Skeletal muscle tissue (tissue), 4 donors: Measurements from ENCODE around the gene NKAIN4. TPM values are rescaled to one million over a fixed set of nuclear protein-coding genes. Genes with fewer than 3 reads are reported as not detected.
"Not testable (repeated sequence)": the region's sequence is repeated elsewhere in the genome, so short reads cannot be mapped to it uniquely, and the experiment has no call there.

Source experiments
- H3K27ac ChIP-seq: one replicate; pipeline ENCODE4 v1.7.0; 2013; ENCODE audit warnings: mild to moderate bottlenecking, low read depth, low read length, inconsistent platforms
- H3K27me3 ChIP-seq, 3 donors: one replicate each; pipeline ENCODE4 v1.7.0; 2013; ENCODE audit warnings: low read length in 3 of 3; ENCODE audit not compliant: control insufficient read depth in 3 of 3, insufficient read depth in 3 of 3
- H3K36me3 ChIP-seq, 3 donors: one replicate each; pipeline ENCODE4 v1.7.0; 2013; ENCODE audit warnings: low read length in 3 of 3; ENCODE audit not compliant: control insufficient read depth in 3 of 3, insufficient read depth in 3 of 3
- H3K4me1 ChIP-seq, 3 donors: one replicate each; pipeline ENCODE4 v1.7.0; 2013; ENCODE audit warnings: low read length in 3 of 3, mild to moderate bottlenecking in 3 of 3; ENCODE audit not compliant: control insufficient read depth in 3 of 3, insufficient read depth in 3 of 3
- H3K4me3 ChIP-seq, 3 donors: one replicate each; pipeline ENCODE4 v1.7.0; 2013; ENCODE audit warnings: low read length in 3 of 3
- H3K9ac ChIP-seq, 3 donors: one replicate each; pipeline ENCODE4 v1.7.0; 2013; ENCODE audit warnings: low read length in 3 of 3, mild to moderate bottlenecking in 3 of 3, moderate library complexity in 2 of 3, low read depth in 1 of 3
- H3K9me3 ChIP-seq, 3 donors: one replicate each; pipeline ENCODE4 v1.7.0; 2013; ENCODE audit warnings: low read length in 3 of 3; ENCODE audit not compliant: control insufficient read depth in 3 of 3
- total RNA-seq: library from RNA; depleted of rRNA; stranded (reverse); fragments of >200 nt; gene quantifications from one replicate; pipeline ENCODE4 v1.2.3, GENCODE V29; 2014
- donor health status: Osteomylitis.

NKAIN4 gene
- total RNA-seq, 1 donor from 2014 or later, result 13.6 TPM

DNA sequence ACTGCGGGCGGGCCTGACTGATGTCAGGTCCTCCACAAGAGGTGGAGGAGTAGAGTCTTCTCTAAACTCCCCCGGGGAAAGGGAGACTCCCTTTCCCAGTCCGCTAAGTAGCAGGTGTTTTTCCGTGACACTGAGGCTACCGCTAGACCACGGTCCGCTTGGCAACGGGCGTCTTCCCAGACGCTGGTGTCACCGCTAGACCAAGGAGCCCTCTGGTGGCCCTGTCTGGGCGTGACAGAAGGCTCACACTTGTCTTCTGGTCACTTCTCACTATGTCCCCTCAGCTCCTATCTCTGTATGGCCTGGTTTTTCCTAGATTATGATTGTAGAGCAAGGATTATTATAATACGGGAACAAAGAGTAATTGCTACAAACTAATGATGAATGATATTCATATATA is 2.9 kb downstream of the NKAIN4 start:
- H3K9me3 ChIP-seq, H3K36me3 ChIP-seq, H3K4me1 ChIP-seq, H3K4me3 ChIP-seq, H3K9ac ChIP-seq, H3K27ac ChIP-seq: not testable (repeated sequence)
- H3K27me3 ChIP-seq, result peaks cover 55 to 80% (median 78%) of the 10 kb centered on the region in 3 donors

DNA sequence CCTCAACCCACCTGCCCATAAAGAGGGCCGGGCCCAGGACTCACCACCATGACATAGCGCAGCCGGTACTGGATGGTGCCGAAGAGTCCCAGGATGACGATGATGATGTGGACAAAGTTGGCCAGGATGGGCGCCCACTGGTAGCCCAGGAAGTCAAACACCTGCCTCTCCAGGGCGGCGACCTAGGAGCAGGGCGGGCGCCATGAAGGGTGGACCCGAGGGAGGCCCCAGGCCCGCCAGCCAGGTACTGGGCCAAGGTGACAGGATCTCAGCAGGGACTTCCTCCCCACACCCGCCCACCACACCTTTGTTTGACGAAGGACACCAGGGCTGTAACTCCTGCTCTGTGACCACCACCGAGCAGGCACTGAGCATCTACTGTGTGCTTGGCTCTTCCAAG is 4.4 kb downstream of the NKAIN4 start:
- H3K9me3 ChIP-seq, result no peaks in the 10 kb centered on the region
- no peak overlapping the region for H3K27ac ChIP-seq
- H3K4me3 ChIP-seq, result no peak overlapping the region
- peaks cover 0 to 9% (median 4%) of the 10 kb centered on the region in 3 donors for H3K4me1 ChIP-seq
- H3K36me3 ChIP-seq, result no peaks in the 10 kb centered on the region
- H3K27me3 ChIP-seq, result peaks cover 41 to 77% (median 66%) of the 10 kb centered on the region in 3 donors
- H3K9ac ChIP-seq, result no peak overlapping the region

DNA sequence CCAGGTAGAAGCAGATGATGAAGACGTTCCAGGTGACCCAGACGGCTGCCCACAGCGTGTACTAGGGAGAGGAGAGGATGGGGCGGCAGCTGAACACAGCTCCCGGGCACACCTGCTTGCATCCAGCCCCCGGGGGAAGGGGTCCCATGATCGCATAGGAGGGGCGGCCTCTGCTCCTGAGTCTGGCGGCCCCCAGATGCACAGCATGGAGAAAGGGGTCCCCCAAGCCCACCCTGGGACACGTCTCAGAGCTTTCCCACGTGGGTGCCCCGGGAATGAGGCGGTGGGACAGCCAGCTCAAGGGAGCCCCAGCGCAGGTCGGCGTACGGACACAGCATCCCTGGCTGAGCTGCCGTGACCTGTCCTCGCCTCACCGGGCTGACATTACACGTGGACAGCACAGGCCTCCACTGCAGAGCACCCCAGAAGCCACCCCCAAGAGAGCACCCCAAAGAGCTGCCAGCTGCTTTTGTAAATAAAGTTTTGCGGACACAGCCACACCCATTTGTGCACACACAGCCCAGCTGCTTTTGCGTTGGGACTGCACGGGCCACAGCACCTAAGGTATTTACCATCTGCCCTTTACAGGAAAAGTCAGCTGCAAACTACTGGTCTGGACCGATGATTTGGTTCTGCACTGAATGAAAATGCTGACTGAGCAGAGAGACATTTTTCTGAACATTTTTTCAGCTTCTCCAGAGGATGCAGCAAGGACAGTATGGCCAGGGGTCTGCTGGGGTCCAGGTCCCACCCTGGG is 5.2 kb downstream of the NKAIN4 start:
- H3K36me3 ChIP-seq, result no peaks in the 10 kb centered on the region
- H3K4me3 ChIP-seq, result no peak overlapping the region
- peaks cover 0 to 9% (median 4%) of the 10 kb centered on the region in 3 donors for H3K4me1 ChIP-seq
- H3K9ac ChIP-seq, result no peak overlapping the region
- H3K27ac ChIP-seq, result no peak overlapping the region
- H3K27me3 ChIP-seq, result peaks cover 38 to 74% (median 69%) of the 10 kb centered on the region in 3 donors
- H3K9me3 ChIP-seq, result no peaks in the 10 kb centered on the region

DNA sequence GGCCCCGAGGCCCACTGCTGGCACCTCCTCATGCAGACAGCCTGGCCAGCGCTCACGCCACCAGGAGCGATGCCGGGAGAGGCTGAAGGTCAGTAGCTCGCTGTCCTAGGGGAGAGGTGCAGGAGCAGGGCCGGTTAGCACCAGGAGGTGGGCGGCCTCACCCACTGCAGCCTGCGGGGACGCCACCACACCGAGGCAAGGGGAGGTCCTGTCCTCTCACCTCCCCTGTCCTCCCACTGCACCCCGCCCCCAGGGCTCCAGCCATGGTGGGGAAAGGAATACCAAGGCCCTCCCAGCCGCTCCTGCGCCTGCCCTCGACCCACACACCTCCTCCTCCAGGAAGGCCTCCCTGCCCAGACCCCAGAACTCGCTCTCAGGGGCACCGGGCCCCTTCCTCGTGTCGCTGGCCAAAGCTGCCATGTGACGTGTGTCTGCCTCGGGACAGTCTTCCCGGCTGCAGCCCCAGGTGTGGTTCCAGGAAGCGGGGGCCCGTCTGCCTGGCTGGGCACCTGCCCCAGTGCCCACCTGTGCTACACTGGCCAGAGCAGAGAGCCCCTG is 6.5 kb downstream of the NKAIN4 start:
- no peaks in the 10 kb centered on the region for H3K36me3 ChIP-seq
- peaks cover 0 to 9% (median 0%) of the 10 kb centered on the region in 3 donors for H3K4me1 ChIP-seq
- no peaks in the 10 kb centered on the region for H3K9me3 ChIP-seq
- H3K4me3 ChIP-seq, result no peak overlapping the region
- H3K9ac ChIP-seq, result no peak overlapping the region
- no peak overlapping the region for H3K27ac ChIP-seq
- peaks cover 32 to 73% (median 64%) of the 10 kb centered on the region in 3 donors for H3K27me3 ChIP-seq

DNA sequence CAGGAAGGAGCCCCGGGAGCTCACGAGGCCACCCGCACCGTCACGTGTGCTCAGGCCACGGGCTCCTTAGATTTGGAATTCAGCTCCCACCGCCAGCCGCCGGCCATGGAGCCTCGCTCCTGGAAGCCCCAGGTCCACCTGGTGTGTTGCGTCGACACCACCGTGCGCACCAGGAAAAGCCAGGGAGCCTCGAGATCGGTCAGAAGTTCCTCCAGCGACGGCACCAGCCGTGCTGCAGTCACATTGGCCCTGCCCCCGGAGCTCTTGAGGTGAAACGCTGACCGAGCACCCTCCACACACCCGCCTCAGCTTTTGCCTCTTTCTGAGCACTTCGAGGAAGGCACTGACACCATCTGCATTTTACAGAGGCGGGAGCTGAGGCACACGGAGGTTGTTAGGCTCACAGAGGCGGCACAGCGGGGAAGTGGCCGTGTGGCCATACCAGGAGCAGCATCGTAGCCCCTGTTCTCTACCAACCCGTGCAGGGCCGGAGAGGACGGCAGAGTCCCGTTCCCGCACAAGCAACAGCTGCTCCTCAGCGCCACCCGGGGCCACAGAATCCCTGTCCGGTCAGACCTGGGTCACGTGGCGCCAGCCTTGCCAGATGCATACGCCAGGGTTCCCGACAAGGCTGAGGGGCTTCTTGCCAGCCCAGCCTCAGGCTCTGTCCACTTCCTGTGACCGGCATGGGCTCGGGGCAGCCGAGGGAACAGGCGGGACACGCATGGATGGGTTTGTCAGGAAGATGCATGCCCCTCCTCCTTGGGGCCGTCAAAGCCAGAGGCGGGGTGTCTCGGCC is 7.6 kb downstream of the NKAIN4 start:
- Histone ChIP-seq H3K27ac (no peak overlapping the region), H3K27me3 (peaks cover 24 to 64% (median 60%) of the 10 kb centered on the region in 3 donors), H3K9ac (no peak overlapping the region), H3K4me1 (peaks cover 0 to 9% (median 0%) of the 10 kb centered on the region in 3 donors), H3K4me3 (no peak overlapping the region), H3K36me3 (no peaks in the 10 kb centered on the region), H3K9me3 (no peaks in the 10 kb centered on the region)

DNA sequence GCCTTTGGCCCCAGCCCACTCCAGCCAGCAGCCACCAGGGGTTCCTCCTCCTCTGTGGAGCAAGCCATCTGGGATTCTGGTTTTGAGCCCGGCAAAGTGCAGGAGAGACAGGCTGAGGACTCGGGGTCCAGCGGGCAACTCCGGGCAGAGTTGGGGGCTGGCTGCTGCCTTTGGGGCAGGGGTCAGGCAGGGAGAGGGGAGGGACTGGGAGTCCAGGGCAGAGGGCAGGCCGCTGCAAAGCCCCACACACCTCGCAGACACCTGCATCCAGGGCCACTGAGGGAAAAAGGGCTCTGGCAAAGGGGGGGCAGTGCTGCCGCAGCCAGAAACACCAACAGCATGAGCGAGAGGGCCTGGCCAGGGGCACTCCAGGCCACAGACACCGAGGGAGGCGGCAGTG is 9.8 kb downstream of the NKAIN4 start:
- no peaks in the 10 kb centered on the region for H3K36me3 ChIP-seq
- peaks cover 14 to 61% (median 50%) of the 10 kb centered on the region in 3 donors for H3K27me3 ChIP-seq
- H3K9ac ChIP-seq, result no peak overlapping the region
- peaks cover 0 to 9% (median 0%) of the 10 kb centered on the region in 3 donors for H3K4me1 ChIP-seq
- no peak overlapping the region for H3K4me3 ChIP-seq
- H3K27ac ChIP-seq, result no peak overlapping the region
- H3K9me3 ChIP-seq, result no peaks in the 10 kb centered on the region

DNA sequence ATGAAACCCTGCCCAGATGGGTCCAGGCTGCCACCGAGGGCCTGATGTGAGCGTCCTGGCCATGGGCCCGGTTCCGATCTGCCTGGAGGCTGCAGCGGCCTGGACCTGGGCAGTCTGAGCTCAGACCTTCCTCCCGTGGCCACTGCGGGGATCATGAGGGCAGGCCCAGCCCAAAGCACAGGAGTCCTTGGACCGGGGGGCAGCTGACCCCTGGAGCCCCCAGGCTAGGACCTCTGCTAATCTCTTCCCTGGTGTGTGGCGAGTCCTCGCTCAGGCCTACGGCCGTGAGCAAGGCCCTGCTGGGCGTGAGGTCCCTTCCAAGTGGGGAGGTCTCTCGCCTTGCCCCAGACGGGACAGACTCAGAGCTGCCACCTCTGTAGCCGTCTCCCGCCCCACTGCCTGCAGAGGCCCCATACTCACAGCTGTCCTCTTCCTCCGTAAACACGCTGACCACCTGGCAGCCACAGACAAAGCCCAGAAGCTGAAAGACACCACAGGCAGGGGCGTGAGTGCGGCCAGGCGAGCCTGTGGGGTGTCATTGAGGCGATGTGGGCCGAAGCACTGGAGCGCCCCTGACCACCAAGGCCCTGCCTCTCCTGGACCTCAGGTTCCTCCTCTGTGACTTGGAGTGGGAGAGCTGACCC is 10.5 kb downstream of the NKAIN4 start:
- Histone ChIP-seq H3K9ac (no peak overlapping the region), H3K9me3 (no peaks in the 10 kb centered on the region), H3K4me1 (peaks cover 0 to 9% (median 0%) of the 10 kb centered on the region in 3 donors), H3K27ac (no peak overlapping the region), H3K4me3 (no peak overlapping the region), H3K36me3 (no peaks in the 10 kb centered on the region), H3K27me3 (peaks cover 9 to 56% (median 43%) of the 10 kb centered on the region in 3 donors)

DNA sequence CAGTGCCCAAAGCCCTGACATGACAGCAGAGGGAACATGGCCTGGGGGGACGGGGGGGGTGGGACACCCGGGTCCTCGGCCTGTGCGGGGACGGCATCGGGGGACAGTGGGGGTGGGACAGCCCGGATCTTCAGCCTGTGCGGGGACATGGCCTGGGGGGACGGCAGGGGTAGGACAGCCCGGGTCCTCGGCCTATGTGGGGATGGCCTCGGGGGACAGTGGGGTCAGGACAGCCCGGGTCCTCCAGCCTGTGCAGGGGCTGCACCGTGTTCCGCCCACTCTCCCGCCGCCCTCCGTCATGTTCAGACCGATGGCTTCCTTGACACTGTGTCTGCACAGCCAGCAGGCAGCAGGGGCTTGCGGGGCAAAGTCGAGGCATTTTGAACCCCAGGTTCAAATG is 11.5 kb downstream of the NKAIN4 start:
- H3K36me3 ChIP-seq, result no peaks in the 10 kb centered on the region
- H3K27me3 ChIP-seq, result peaks cover 9 to 54% (median 33%) of the 10 kb centered on the region in 3 donors
- H3K9ac ChIP-seq, result no peak overlapping the region
- no peak overlapping the region for H3K27ac ChIP-seq
- H3K9me3 ChIP-seq, result no peaks in the 10 kb centered on the region
- H3K4me1 ChIP-seq, result peaks cover 0 to 9% (median 0%) of the 10 kb centered on the region in 3 donors
- H3K4me3 ChIP-seq, result no peak overlapping the region

DNA sequence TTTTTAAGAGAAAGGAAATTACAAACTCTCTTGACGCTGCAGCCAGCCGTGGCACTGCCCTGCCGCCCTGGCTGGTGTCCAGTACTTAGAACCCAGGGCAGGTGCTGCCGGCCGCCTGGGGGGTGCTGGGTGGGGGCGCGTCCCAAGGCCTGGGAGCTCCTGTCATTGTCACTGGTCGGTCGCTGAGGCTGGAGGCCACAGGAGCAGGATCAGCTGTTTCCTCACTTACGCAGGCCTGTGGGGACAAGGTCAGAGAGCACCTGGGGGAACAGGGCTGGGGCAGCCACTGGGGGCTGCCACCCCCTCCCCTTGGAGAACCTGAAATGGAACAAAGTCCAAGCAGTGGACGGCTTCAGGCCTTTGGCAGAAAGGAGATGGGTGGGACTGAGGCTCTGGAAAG is 13.0 kb downstream of the NKAIN4 start:
- no peak overlapping the region for H3K9ac ChIP-seq
- H3K36me3 ChIP-seq, result no peaks in the 10 kb centered on the region
- H3K4me3 ChIP-seq, result no peak overlapping the region
- no peak overlapping the region for H3K27ac ChIP-seq
- peaks cover 0 to under 1% (median 0%) of the 10 kb centered on the region in 3 donors for H3K4me1 ChIP-seq
- H3K9me3 ChIP-seq, result no peaks in the 10 kb centered on the region
- H3K27me3 ChIP-seq, result peaks cover 9 to 49% (median 26%) of the 10 kb centered on the region in 3 donors
